ENCODE data around the gene KCTD13. TPM values are rescaled to one million over a fixed set of nuclear protein-coding genes. Genes with fewer than 3 reads are reported as not detected.
A peak's percentile ranks its signal among the peaks of the same experiment; 100 is the strongest.

KCTD13 gene
- polyA plus RNA-seq, 2 of the 4 experiments (the other 2 are of a cell fraction) = 12.7 to 14.6 TPM

DNA sequence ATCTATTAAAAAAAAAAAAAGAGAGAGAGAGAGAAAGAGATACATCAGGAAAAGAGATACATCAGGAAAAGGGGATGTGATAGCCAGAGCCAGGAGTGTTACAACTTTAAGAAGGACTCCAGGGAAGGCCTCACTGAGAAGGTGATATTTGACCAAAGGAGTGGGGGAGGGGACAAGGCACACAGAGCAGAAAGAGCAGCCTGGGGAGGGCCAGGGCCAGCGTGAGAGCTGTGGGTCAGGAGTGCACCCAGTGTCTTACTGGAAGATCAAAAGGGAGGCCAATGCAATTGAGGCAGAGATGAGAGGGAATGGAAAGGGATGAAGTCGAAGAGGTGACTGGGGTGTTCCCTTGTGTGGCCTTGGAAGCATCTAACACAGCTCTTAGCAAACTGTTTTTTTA is 18.1 kb downstream of the KCTD13 start:
- H3K4me3 ChIP-seq = no peak overlapping the region
- POLR2A ChIA-PET = no interaction called here
- H3K9me3 ChIP-seq = no peaks in the 10 kb centered on the region
- no peak overlapping the region for H3K4me2 ChIP-seq
- ATAC-seq = no peak
- no peaks in the 10 kb centered on the region for H3K4me1 ChIP-seq
- 71% methylated on average over 2 of the region's 2 CpGs for WGBS (ENCODE audit: missing lambda C conversion rate)
- DNase-seq (ENCODE audit: low read depth in 1 of 2, low spot score in 1 of 2) = no peak
- no peak for FAIRE-seq
- CTCF ChIA-PET = interaction anchor here (0.6 to 2.3 kb wide), 7 partner anchors 8 to 97 kb away, joined by 3 to 8 read pairs (median 4); no protein-coding TSS in a partner anchor
- H3K27ac ChIP-seq = no peak overlapping the region
- TF ChIP-seq TP53 (CRISPR knock-in tag; IDR thresholded peaks at IDR 0.05) (no peak), FOXS1 (CRISPR knock-in tag; IDR thresholded peaks at IDR 0.05) (no peak), USF2 (IDR thresholded peaks at IDR 0.05) (no peak), EHMT2 (IDR thresholded peaks at IDR 0.05; ENCODE audit: low read depth) (no peak), NPAS2 (CRISPR knock-in tag; IDR thresholded peaks at IDR 0.05; ENCODE audit: borderline replicate concordance) (no peak), MYC (IDR thresholded peaks at IDR 0.05; ENCODE audit: borderline replicate concordance, low read length) (no peak), HOXA7 (CRISPR knock-in tag; IDR thresholded peaks at IDR 0.05) (no peak), HMGXB4 (CRISPR knock-in tag; IDR thresholded peaks at IDR 0.05; ENCODE audit: borderline replicate concordance) (no peak), KDM1A (IDR thresholded peaks at IDR 0.05; ENCODE audit: low read depth) (no peak), FOSB (CRISPR knock-in tag; IDR thresholded peaks at IDR 0.05) (no peak), HOXB13 (CRISPR knock-in tag; IDR thresholded peaks at IDR 0.05; ENCODE audit: low read depth) (no peak), MAFK (IDR thresholded peaks at IDR 0.05; ENCODE audit: partially characterized antibody) (no peak), POLR2A (IDR thresholded peaks at IDR 0.05; ENCODE audit: low read length) (no peak), NFE2L2 (conservative IDR thresholded peaks at IDR 0.05; ENCODE audit: low read length) (no peak), ELK1 (IDR thresholded peaks at IDR 0.05; ENCODE audit: low read depth, low read length) (no peak), GATA3 (IDR thresholded peaks at IDR 0.05; ENCODE audit: borderline replicate concordance) (no peak), SMC3 (IDR thresholded peaks at IDR 0.05) (no peak)

- FAIRE-seq (no peak), DNase-seq (ENCODE audit: low read depth in 1 of 2, low spot score in 1 of 2) (no peak)
- WGBS (ENCODE audit: missing lambda C conversion rate) = 91% methylated on average over 23 of the region's 23 CpGs
These were observed 19.3 kb downstream of the KCTD13 start for GRCh38 chr16:29906520-29907244.

More at GRCh38 chr16:29906520-29907244, 19.3 kb downstream of the KCTD13 start:
- Histone ChIP-seq H3K9me3 (no peaks in the 10 kb centered on the region), H3K4me3 (no peak overlapping the region), H3K4me2 (no peak overlapping the region), H3K27ac (no peak overlapping the region), H3K4me1 (peaks cover 3% of the 10 kb centered on the region; the same call in 1 of the 3 replicates)
- TF ChIP-seq KDM1A (IDR thresholded peaks at IDR 0.05; ENCODE audit: low read depth) = no peak
- TF ChIP-seq HOXB13 (CRISPR knock-in tag; IDR thresholded peaks at IDR 0.05; ENCODE audit: low read depth) = no peak
- TF ChIP-seq, protein P1, sequence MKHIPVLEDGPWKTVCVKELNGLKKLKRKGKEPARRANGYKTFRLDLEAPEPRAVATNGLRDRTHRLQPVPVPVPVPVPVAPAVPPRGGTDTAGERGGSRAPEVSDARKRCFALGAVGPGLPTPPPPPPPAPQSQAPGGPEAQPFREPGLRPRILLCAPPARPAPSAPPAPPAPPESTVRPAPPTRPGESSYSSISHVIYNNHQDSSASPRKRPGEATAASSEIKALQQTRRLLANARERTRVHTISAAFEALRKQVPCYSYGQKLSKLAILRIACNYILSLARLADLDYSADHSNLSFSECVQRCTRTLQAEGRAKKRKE (CRISPR knock-in tag; IDR thresholded peaks at IDR 0.05; ENCODE audit: low read depth) = no peak
- no peak for TF ChIP-seq RFX5 (IDR thresholded peaks at IDR 0.05)
- TF ChIP-seq HOXA7 (CRISPR knock-in tag; IDR thresholded peaks at IDR 0.05) = no peak
- TF ChIP-seq EHF (CRISPR knock-in tag; IDR thresholded peaks at IDR 0.05) = no peak
- TF ChIP-seq CHD4 (IDR thresholded peaks at IDR 0.05; ENCODE audit: borderline replicate concordance) = no peak
- TF ChIP-seq MAZ (IDR thresholded peaks at IDR 0.05; ENCODE audit: borderline replicate concordance, low read depth, low read length) = no peak
- TF ChIP-seq, protein P2, sequence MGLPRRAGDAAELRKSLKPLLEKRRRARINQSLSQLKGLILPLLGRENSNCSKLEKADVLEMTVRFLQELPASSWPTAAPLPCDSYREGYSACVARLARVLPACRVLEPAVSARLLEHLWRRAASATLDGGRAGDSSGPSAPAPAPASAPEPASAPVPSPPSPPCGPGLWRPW (IDR thresholded peaks at IDR 0.05) = no peak
- no peak for TF ChIP-seq ESRRA (IDR thresholded peaks at IDR 0.05; ENCODE audit: borderline replicate concordance, low read length)
- TF ChIP-seq, protein P3, sequence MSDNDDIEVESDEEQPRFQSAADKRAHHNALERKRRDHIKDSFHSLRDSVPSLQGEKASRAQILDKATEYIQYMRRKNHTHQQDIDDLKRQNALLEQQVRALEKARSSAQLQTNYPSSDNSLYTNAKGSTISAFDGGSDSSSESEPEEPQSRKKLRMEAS (IDR thresholded peaks at IDR 0.05) = no peak
- TF ChIP-seq EP300 (IDR thresholded peaks at IDR 0.05) = no peak
- TF ChIP-seq NFE2L2 (conservative IDR thresholded peaks at IDR 0.05; ENCODE audit: low read length) = no peak
- no peak for TF ChIP-seq HOXB5 (CRISPR knock-in tag; IDR thresholded peaks at IDR 0.05)
- TF ChIP-seq TFCP2L1 (CRISPR knock-in tag; IDR thresholded peaks at IDR 0.05) = no peak
- no peak for TF ChIP-seq ZSCAN20 (CRISPR knock-in tag; IDR thresholded peaks at IDR 0.05)
- no peak for TF ChIP-seq POLR2AphosphoS2 (conservative IDR thresholded peaks at IDR 0.05; ENCODE audit: low read length)
- POLR2A ChIA-PET = no interaction called here
- CTCF ChIA-PET = interaction anchor here (1.4 to 1.6 kb wide), 3 partner anchors 10 to 99 kb away, joined by 3 to 4 read pairs (median 4); no protein-coding TSS in a partner anchor
- ATAC-seq = 0 out of 6 replicates have a peak, but pooled peaks of 1 of the 2 experiments have one; percentile 10

Measured in A549 (cell line).